Erythroblast (primary cell): ENCODE measurements around the gene FYB1.

Experiments
- DNase-seq, 2 experiments: peaks; one replicate each; lab custom pipeline; 2025; lab: John Stamatoyannopoulos, UW
- GATA1 ChIP-seq: IDR thresholded peaks from 2 replicates; pipeline ENCODE4 v1.6.1; 2011; ENCODE audit warnings: low read depth, mild to moderate bottlenecking, control low read depth, low read length, moderate library complexity
- POLR2A ChIP-seq: IDR thresholded peaks from 2 replicates; pipeline ENCODE4 v1.6.1; 2011; ENCODE audit warnings: mild to moderate bottlenecking, low read length

Gene FYB1

DNA sequence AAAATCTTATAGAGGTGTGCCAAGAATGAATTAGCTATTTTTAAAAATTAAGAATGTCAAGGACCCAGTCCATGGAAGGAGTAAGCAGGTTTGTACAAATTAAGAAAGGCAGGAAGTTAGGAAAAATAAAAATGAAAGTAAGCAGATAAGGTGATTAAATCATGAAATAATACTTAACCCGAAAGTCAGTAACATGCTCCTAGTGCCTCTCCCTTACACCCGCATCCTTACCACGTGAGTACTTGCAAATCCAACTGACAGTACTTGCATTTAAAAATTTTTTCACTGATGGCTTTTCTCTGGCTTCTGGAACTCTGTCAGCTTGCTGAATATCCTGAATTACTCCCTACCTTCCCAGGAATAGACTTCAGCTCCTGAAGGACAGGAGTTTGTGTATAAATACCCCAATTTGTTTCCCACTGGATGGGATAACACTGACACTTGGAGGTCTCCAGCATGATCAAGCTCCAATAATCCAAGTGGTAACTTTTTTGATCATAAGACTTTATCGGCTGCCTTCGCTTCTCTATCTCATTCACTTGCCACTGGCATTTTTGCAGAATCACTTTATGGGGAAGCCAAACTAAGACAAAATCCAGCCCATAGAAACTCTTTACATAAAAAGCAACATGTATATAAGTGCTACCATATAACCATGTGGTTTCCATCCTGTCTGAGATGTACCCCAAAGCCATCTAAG, 103.6 kb downstream of the FYB1 start:
- TF ChIP-seq GATA1 (no peak), POLR2A (no peak)
- DNase-seq, result peak; percentile 58 to 59

DNA sequence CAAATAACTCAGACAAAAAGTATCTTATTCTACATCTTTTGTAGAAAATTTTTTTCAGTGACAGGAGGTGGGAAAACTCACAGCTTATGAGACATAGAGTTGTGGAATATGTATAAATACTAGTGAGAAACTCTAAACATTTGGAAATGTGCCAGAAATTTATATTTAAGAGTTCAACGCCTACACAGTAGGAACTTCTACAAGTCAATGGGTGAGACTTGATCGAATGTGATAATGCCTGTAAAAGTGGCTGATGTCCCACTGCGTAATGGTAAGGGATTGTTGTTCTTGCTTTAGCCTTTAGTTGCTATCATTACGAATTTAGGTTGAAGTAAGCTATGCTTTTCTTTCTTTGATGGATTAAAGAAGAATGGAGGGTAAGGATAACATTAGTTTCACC, 105.2 kb downstream of the FYB1 start:
- TF ChIP-seq GATA1 (no peak), POLR2A (no peak)
- no peak for DNase-seq

DNA sequence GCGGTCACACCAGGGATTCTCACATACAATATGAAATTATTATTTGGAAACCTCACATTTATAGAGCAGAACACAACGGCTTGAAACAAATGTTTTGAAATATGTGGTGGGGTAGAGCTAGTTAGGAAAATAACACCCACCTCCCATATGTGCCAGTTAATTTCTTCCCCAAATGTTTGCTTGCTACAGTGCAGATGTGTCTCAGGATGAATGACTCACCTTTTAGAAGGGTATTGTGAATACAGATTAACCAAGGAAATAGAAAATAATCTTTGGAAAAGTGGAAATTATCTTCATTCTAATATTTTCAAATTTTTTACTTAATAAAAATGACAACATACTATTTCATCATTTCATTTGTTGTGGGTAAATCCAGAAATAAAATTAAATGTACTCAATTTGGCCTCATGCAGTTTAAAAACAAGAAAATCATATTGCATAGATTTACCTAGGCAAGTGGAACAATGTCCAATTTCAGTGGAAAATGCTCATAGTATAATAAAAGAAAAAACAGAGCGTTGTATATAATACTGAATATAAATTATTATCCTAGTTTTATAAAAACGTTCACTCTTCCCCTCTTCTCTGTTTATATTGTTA, 105.9 kb downstream of the FYB1 start:
- no peak for TF ChIP-seq POLR2A
- no peak for TF ChIP-seq GATA1
- no peak for DNase-seq

DNA sequence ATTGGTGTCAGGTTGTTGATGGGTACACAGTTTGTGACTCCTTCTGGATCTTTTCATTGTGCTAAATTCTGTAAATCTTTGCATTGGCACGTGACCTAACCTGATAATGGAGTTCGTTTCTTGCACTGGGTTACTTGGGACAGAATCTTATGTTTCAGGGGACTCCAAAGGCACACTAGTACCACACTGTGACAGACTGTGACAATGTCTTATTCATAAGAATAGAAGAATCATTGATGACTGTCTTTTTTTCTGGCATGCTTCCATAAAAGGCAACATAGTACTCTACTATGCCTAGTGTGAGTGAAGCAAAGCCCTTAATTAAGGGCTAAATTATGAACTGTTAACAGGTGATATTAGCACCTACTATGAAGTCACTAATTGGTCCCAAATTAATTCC, 109.8 kb downstream of the FYB1 start:
- TF ChIP-seq GATA1 (no peak), POLR2A (no peak)
- no peak for DNase-seq

DNA sequence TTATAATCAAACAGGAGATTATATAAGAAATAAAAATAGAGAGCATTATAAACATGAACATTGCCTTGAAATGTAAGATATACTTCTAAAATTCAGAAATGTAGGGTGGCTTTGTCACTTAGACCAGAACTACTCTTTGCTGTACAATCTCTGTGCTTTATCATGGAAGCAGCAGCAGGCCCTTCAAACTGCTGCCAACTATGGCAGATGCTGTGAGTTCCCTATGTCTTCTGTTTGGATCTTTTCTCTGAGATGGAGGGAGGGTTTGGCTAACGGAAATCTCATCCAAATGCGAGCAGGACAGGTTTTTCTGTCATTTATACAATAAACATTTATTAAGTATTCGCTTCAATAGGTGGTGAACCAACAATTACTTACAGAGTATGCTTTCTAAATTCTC, 110.4 kb downstream of the FYB1 start:
- TF ChIP-seq GATA1 (no peak), POLR2A (no peak)
- peak in 1 of 2 experiments; percentile 14 for DNase-seq

DNA sequence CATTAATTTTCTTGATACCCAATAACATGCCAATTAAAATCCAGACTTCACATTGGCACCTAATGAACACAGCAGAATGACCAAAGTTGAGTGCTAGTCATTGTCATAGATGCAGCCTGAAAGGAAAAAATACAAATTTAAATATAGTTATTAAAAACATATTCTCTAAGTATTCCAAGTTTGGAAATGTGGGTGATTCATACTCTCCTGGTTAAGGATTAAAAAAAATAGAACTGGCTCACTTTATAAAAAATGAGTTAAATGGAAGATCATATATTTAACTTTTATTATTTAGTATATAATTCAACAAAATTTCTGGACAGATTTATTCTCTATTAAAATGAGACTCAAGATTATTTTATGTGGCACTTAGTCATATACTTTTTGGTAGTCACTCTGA, 112.0 kb downstream of the FYB1 start:
- TF ChIP-seq GATA1 (no peak), POLR2A (no peak)
- DNase-seq, result no peak

DNA sequence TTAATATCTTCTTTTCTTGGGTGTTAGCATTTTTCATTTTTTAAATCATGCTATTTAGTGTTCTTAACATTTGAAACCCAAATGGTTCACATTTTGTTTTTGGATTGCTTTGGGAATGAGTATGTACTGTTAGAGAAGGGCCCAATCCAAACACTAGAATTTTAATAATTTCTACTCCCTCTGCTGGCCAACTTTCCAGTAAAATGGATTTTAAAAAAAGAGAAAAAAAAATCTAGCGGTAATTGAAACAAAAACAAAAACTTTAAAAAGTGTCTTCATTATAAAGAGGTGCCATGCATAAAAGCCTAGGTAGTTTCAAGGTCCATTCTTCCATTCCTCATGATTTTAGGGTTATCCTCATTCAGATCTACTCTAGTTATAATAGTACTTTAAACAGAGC, 113.0 kb downstream of the FYB1 start:
- DNase-seq, result peak in 1 of 2 experiments; percentile 14
- TF ChIP-seq GATA1 (no peak), POLR2A (no peak)

DNA sequence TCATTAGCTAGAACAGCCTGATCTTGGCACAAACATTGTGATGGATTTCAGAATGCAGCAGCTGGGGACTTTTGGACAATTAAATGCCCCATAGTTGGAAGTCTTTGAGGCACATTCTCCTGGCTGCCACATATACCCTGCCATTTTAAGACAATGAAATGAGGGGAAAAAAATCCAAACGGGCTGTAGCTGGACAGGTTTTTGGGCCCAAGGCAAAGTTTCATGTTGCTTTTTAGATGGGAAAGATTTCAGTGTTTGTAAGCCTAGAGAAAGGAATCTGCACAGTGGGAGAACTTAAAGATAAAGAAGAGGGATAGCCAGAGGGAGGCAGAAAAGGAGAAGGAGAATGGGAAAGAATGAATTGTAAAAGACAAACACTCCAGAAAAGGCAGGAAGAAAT, 115.1 kb downstream of the FYB1 start:
- no peak for DNase-seq
- TF ChIP-seq GATA1 (no peak), POLR2A (no peak)

DNA sequence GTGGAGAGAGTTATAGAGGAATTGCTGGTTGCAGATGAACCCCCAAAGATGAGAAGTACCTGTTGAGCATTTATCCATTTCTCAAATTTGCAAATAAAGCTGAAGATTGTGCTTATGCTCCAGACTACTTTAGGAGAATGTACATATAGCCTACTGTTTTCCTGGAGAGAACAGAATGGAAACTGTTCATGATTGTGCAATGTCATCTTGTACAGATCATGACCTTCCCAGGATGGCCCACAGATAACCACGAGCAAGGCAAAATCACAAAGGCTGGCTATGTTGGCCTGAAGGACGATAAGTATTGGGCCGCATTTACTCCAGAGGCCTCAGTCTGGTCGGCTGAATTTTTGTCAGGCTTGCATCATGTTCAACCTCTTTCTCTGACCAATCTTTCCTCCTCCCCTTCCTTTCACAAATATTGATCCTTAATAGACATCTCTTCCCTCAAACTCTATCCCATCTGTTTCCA, 116.6 kb downstream of the FYB1 start:
- DNase-seq, result no peak
- TF ChIP-seq POLR2A (no peak), GATA1 (no peak)

DNA sequence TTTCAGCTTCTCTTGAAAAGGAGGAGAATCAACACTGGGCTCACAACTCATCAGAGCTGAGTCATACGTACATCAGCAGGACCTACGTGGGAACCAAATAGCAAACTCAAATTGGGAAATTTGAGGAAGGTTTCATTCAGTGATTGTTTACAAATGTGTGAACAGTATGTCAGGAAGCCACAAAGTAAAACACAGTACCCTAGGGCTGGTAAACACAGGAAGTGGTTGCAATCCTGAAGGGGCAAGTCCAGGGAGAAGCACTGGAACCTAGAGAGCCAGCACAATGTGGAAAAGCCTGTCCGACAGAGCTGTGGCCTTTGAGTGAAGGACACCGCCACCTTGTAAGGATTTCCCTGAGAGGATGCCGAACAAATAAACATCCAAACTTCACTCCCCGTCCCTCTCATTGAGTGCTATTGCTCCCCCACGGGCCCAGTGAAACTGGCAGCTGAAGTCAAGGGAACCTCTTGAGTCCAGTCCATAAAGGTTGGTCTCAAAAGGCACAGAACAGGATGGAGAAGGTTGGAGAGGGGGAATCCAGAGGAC, 118.4 kb downstream of the FYB1 start:
- no peak for TF ChIP-seq POLR2A
- no peak for TF ChIP-seq GATA1
- no peak for DNase-seq

DNA sequence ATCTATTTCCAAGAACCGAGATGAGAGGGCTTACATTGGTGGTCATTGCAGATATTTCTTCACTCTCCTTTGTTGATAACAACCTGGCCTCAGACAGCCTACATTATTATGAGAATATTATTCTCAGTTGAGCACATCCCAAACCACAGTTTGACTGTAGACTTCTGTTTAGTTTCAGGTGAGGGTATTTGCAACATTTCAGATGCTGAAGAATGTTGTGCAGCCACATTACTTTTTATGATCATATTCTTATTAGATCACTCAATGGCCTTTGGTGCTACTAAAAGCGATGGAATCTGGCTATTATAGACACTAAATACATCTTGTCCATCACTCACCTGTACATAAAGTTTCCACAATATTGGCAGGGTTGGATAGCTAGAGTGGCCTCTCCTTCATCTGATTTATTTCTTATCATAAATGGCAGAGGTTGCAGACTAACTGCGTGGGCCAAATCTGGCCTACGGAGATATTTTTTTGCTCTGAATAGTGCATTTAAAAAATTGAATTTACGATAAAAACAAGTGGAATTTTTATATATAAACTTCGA, 119.0 kb downstream of the FYB1 start:
- no peak for DNase-seq

DNA sequence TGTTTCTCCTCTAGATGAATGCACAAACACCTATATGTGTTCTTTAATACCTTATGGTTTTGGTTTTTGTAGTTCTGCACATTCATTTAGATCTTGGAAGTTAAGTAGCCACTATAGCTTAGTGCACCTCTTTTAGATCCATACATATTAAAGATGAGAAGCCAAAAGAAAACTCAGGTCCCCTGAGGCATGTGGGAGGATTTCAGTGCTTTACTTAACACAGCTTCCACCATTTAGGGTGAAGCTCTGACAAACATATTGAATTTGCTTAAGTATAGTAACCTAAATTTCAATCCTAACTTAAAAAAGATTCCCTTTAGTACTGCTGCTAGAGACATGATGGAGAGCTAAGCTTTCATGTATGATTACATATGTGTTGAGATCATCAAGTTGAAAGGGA, 119.5 kb downstream of the FYB1 start:
- no peak for DNase-seq
- TF ChIP-seq POLR2A (no peak), GATA1 (no peak)

More for the DNA sequence above, 119.0 kb downstream of the FYB1 start:
- TF ChIP-seq POLR2A, result no peak
- no peak for TF ChIP-seq GATA1

DNA sequence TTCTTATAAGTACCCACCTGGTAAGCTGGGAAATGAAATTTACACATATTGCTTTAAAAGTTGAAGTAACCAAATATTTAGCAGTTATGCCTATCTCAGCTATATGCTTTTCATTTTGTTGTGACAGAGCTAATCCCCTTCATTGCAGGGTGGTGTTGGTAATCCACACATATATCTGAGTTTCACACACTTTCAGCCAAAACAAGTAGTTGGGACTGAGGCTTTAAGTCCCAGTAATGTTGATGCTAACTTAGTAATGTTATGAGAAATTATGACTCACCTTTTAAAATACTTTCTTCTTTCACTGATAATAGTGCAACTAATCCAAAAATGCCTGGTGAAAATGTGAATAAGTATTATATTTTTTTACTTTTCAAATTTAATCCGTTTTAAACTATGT, 126.0 kb downstream of the FYB1 start:
- no peak for TF ChIP-seq GATA1
- no peak for TF ChIP-seq POLR2A
- no peak for DNase-seq
